Measurements from ENCODE around the gene ASMT.
"Not testable (repeated sequence)": the region's sequence is repeated elsewhere in the genome, so short reads cannot be mapped to it uniquely, and the experiment has no call there.

Gene ASMT

DNA sequence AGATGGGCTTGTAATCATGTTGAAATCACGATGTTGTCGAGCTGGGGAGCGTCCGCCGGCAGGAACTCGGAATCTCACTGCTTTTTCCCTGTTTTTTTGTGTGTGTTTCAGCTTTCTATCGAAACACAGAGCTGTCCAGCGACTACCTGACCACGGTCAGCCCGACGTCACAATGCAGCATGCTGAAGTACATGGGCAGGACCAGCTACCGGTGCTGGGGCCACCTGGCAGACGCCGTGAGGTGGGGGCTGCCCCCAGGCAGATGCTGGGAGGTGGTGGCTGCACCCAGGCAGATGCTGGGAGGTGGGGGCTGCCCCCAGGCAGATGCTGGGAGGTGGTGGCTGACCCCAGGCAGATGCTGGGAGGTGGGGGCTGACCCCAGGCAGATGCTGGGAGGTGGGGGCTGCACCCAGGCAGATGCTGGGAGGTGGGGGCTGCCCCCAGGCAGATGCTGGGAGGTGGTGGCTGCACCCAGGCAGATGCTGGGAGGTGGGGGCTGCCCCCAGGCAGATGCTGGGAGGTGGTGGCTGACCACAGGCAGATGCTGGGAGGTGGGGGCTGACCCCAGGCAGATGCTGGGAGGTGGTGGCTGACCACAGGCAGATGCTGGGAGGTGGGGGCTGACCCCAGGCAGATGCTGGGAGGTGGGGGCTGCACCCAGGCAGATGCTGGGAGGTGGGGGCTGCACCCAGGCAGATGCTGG lies 9.4 kb downstream of the ASMT start:
- H2AK5ac ChIP-seq (ENCODE audit: low read length); H3K36me3 ChIP-seq (ENCODE audit: control insufficient read depth, insufficient read depth, low read length); H2BK5ac ChIP-seq (ENCODE audit: low read length); DNase-seq; H2BK120ac ChIP-seq (ENCODE audit: low read depth, low read length); H3K23ac ChIP-seq (ENCODE audit: low read length); H4K5ac ChIP-seq (ENCODE audit: low read length); H3K18ac ChIP-seq (ENCODE audit: low read length); H3K79me2 ChIP-seq (ENCODE audit: control insufficient read depth, insufficient read depth, low read length); H3K4me2 ChIP-seq (ENCODE audit: low read length); H3K4ac ChIP-seq (ENCODE audit: low read depth, low read length); H3K4me3 ChIP-seq (ENCODE audit: low read length); H3K9ac ChIP-seq (ENCODE audit: low read length); H3K79me1 ChIP-seq (ENCODE audit: low read length); H4K8ac ChIP-seq (ENCODE audit: low read depth, low read length); H2BK15ac ChIP-seq (replicated peaks; ENCODE audit: low read depth); H3K4me1 ChIP-seq (ENCODE audit: control insufficient read depth, low read depth, low read length); H3K27me3 ChIP-seq (ENCODE audit: insufficient read depth, low read length, poor library complexity); H3K56ac ChIP-seq (ENCODE audit: low read length); H3K27ac ChIP-seq (ENCODE audit: low read depth, low read length): not testable (repeated sequence)
- no CpG with 5 or more reads among the region's 14 CpGs for WGBS (ENCODE audit: extremely low coverage, insufficient coverage, low lambda C conversion rate)

DNA sequence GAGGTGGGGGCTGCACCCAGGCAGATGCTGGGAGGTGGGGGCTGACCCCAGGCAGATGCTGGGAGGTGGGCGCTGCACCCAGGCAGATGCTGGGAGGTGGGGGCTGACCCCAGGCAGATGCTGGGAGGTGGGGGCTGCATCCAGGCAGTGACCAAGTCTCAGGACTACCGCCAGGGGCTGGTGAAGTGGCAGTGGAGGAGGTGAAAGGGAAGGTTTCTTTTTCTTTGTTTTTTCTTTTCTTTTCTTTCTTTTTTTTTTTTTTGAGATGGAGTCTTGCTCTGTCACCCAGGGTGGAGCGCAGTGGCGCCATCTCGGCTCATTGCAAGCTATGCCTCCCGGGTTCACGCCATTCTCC lies 10.0 kb downstream of the ASMT start:
- H4K8ac ChIP-seq (ENCODE audit: low read depth, low read length); H3K4me1 ChIP-seq (ENCODE audit: control insufficient read depth, low read depth, low read length); H3K27me3 ChIP-seq (ENCODE audit: insufficient read depth, low read length, poor library complexity); H2BK5ac ChIP-seq (ENCODE audit: low read length); H3K4me3 ChIP-seq (ENCODE audit: low read length); H3K9ac ChIP-seq (ENCODE audit: low read length); H2BK120ac ChIP-seq (ENCODE audit: low read depth, low read length); H3K27ac ChIP-seq (ENCODE audit: low read depth, low read length); DNase-seq; H3K18ac ChIP-seq (ENCODE audit: low read length); H3K79me2 ChIP-seq (ENCODE audit: control insufficient read depth, insufficient read depth, low read length); H4K5ac ChIP-seq (ENCODE audit: low read length); H3K36me3 ChIP-seq (ENCODE audit: control insufficient read depth, insufficient read depth, low read length); H3K79me1 ChIP-seq (ENCODE audit: low read length); H2AK5ac ChIP-seq (ENCODE audit: low read length); H3K56ac ChIP-seq (ENCODE audit: low read length); H3K4me2 ChIP-seq (ENCODE audit: low read length); H3K23ac ChIP-seq (ENCODE audit: low read length); H3K4ac ChIP-seq (ENCODE audit: low read depth, low read length); H2BK15ac ChIP-seq (replicated peaks; ENCODE audit: low read depth): not testable (repeated sequence)
- WGBS (ENCODE audit: extremely low coverage, insufficient coverage, low lambda C conversion rate) = no CpG with 5 or more reads among the region's 7 CpGs

GRCh38 chrX:1629244-1629643 lies 14.4 kb downstream of the ASMT start:
- H3K56ac ChIP-seq (ENCODE audit: low read length) = no peak overlapping the region
- H3K79me1 ChIP-seq (ENCODE audit: low read length) = no peaks in the 10 kb centered on the region
- no peak for DNase-seq
- H3K23ac ChIP-seq (ENCODE audit: low read length) = no peak overlapping the region
- no peak overlapping the region for H3K27ac ChIP-seq (ENCODE audit: low read depth, low read length)
- H3K4me1 ChIP-seq (ENCODE audit: control insufficient read depth, low read depth, low read length) = no peaks in the 10 kb centered on the region
- H2BK15ac ChIP-seq (replicated peaks; ENCODE audit: low read depth) = no peak overlapping the region
- no peak overlapping the region for H3K4me2 ChIP-seq (ENCODE audit: low read length)
- H3K9ac ChIP-seq (ENCODE audit: low read length) = no peak overlapping the region
- no peak overlapping the region for H3K4me3 ChIP-seq (ENCODE audit: low read length)
- no peak overlapping the region for H2BK120ac ChIP-seq (ENCODE audit: low read depth, low read length)
- no peaks in the 10 kb centered on the region for H3K79me2 ChIP-seq (ENCODE audit: control insufficient read depth, insufficient read depth, low read length)
- no peak overlapping the region for H4K8ac ChIP-seq (ENCODE audit: low read depth, low read length)
- H3K36me3 ChIP-seq (ENCODE audit: control insufficient read depth, insufficient read depth, low read length) = no peaks in the 10 kb centered on the region
- no peak overlapping the region for H2AK5ac ChIP-seq (ENCODE audit: low read length)
- no CpG with 5 or more reads among the region's 7 CpGs for WGBS (ENCODE audit: extremely low coverage, insufficient coverage, low lambda C conversion rate)
- no peak overlapping the region for H3K4ac ChIP-seq (ENCODE audit: low read depth, low read length)
- H3K27me3 ChIP-seq (ENCODE audit: insufficient read depth, low read length, poor library complexity) = no peaks in the 10 kb centered on the region
- no peak overlapping the region for H4K5ac ChIP-seq (ENCODE audit: low read length)
- no peak overlapping the region for H3K18ac ChIP-seq (ENCODE audit: low read length)
- no peak overlapping the region for H2BK5ac ChIP-seq (ENCODE audit: low read length)

DNA sequence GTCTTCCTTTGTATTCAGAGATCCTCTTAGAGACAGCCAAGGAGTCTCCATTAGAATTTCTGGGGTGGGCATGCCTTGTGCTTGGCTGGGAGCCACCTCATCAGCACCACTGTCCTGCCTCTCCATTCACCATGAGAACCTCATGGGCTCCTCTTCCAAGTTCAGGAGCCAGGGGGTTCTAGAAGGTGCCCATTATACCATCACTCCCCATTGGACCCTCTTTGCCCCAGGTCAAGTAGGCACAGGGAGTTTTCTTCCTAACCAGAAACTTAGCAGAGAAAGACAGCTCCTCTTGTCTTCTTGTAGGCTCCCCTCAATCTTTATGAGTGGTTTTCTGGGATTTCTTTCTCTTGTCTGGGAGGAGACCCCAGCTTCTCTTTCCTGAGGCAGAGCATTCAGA lies 31.1 kb downstream of the ASMT start:
- no peak overlapping the region for H3K23ac ChIP-seq (ENCODE audit: low read length)
- no peak overlapping the region for H2BK120ac ChIP-seq (ENCODE audit: low read depth, low read length)
- no peaks in the 10 kb centered on the region for H3K79me2 ChIP-seq (ENCODE audit: control insufficient read depth, insufficient read depth, low read length)
- no peak overlapping the region for H3K4me3 ChIP-seq (ENCODE audit: low read length)
- no peak overlapping the region for H3K9ac ChIP-seq (ENCODE audit: low read length)
- no peak overlapping the region for H2AK5ac ChIP-seq (ENCODE audit: low read length)
- H2BK5ac ChIP-seq (ENCODE audit: low read length) = no peak overlapping the region
- no peak overlapping the region for H3K4me2 ChIP-seq (ENCODE audit: low read length)
- H3K79me1 ChIP-seq (ENCODE audit: low read length) = no peaks in the 10 kb centered on the region
- no peaks in the 10 kb centered on the region for H3K4me1 ChIP-seq (ENCODE audit: control insufficient read depth, low read depth, low read length)
- no peak overlapping the region for H3K4ac ChIP-seq (ENCODE audit: low read depth, low read length)
- no peak overlapping the region for H4K8ac ChIP-seq (ENCODE audit: low read depth, low read length)
- H3K36me3 ChIP-seq (ENCODE audit: control insufficient read depth, insufficient read depth, low read length) = no peaks in the 10 kb centered on the region
- no peak overlapping the region for H2BK15ac ChIP-seq (replicated peaks; ENCODE audit: low read depth)
- no peak for DNase-seq
- H3K27ac ChIP-seq (ENCODE audit: low read depth, low read length) = no peak overlapping the region
- H4K5ac ChIP-seq (ENCODE audit: low read length) = no peak overlapping the region
- no peaks in the 10 kb centered on the region for H3K27me3 ChIP-seq (ENCODE audit: insufficient read depth, low read length, poor library complexity)
- no peak overlapping the region for H3K18ac ChIP-seq (ENCODE audit: low read length)
- no peak overlapping the region for H3K56ac ChIP-seq (ENCODE audit: low read length)

DNA sequence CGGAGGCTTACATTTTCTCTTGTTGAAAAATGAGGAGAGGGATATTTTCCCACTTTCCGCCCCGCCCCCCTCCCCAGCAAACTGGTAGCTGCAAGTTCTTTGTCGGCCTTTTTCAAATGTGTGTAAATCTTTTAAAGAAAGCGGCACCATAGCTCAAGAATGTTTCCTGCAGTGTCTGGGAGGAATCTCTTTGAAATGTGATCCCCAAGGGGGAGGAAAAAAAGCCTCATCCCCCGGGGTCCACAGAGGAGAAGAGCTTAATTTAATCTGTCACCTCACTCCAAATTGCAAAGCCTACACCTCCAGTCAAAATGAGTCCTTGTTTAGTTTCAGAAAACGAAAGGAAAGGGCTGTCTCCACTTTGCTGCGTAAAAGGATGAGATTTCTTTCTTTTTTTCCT lies 34.8 kb downstream of the ASMT start:
- no CpG with 5 or more reads among the region's 8 CpGs for WGBS (ENCODE audit: extremely low coverage, insufficient coverage, low lambda C conversion rate)
- no peak overlapping the region for H3K4ac ChIP-seq (ENCODE audit: low read depth, low read length)
- no peak overlapping the region for H3K9ac ChIP-seq (ENCODE audit: low read length)
- peak; percentile 87 for DNase-seq
- no peaks in the 10 kb centered on the region for H3K4me1 ChIP-seq (ENCODE audit: control insufficient read depth, low read depth, low read length)
- H2BK5ac ChIP-seq (ENCODE audit: low read length) = no peak overlapping the region
- H3K18ac ChIP-seq (ENCODE audit: low read length) = no peak overlapping the region
- H3K79me2 ChIP-seq (ENCODE audit: control insufficient read depth, insufficient read depth, low read length) = no peaks in the 10 kb centered on the region
- no peak overlapping the region for H3K4me3 ChIP-seq (ENCODE audit: low read length)
- no peaks in the 10 kb centered on the region for H3K79me1 ChIP-seq (ENCODE audit: low read length)
- no peak overlapping the region for H4K8ac ChIP-seq (ENCODE audit: low read depth, low read length)
- H2BK120ac ChIP-seq (ENCODE audit: low read depth, low read length) = no peak overlapping the region
- H3K23ac ChIP-seq (ENCODE audit: low read length) = no peak overlapping the region
- H3K4me2 ChIP-seq (ENCODE audit: low read length) = no peak overlapping the region
- no peak overlapping the region for H2BK15ac ChIP-seq (replicated peaks; ENCODE audit: low read depth)
- H4K5ac ChIP-seq (ENCODE audit: low read length) = no peak overlapping the region
- peak overlapping the region; percentile 63 for H3K27ac ChIP-seq (ENCODE audit: low read depth, low read length)
- H2AK5ac ChIP-seq (ENCODE audit: low read length) = no peak overlapping the region
- no peaks in the 10 kb centered on the region for H3K36me3 ChIP-seq (ENCODE audit: control insufficient read depth, insufficient read depth, low read length)
- H3K56ac ChIP-seq (ENCODE audit: low read length) = no peak overlapping the region
- no peaks in the 10 kb centered on the region for H3K27me3 ChIP-seq (ENCODE audit: insufficient read depth, low read length, poor library complexity)

All from mesendoderm (in vitro differentiated cells).